HG03457 (cell line): ENCODE measurements around the gene PLIN5.

Experiments used
- ATAC-seq: cut with Tn5 transposase; IDR thresholded peaks from one replicate; pipeline ENCODE4 v1.9.1; 2021; ENCODE audit warnings: moderate number of reproducible peaks; ENCODE audit not compliant: unreplicated experiment

PLIN5 gene

GRCh38 chr19:4534836-4535658, at the start of gene PLIN5:
Gene PLIN5 (minus strand): TSS chr19:4535224. CDS start chr19:4534074, 1,150 bp downstream.
- no peak for ATAC-seq

GRCh38 chr19:4583961-4584669, 49.1 kb upstream of the PLIN5 start:
- no peak for ATAC-seq

- ATAC-seq: no peak
These were observed 48.2 kb upstream of the PLIN5 start for GRCh38 chr19:4582980-4583842.

- no peak for ATAC-seq
These were observed 46.9 kb upstream of the PLIN5 start for GRCh38 chr19:4581666-4582553.

GRCh38 chr19:4580961-4581665, 46.1 kb upstream of the PLIN5 start:
- ATAC-seq: no peak

- ATAC-seq: no peak
These were observed 45.2 kb upstream of the PLIN5 start for GRCh38 chr19:4580021-4580901.

- no peak for ATAC-seq
These were observed 44.4 kb upstream of the PLIN5 start for GRCh38 chr19:4579389-4579788.

- ATAC-seq: no peak
These were observed 43.7 kb upstream of the PLIN5 start for GRCh38 chr19:4578552-4579248.

GRCh38 chr19:4577020-4577782, 42.2 kb upstream of the PLIN5 start:
- ATAC-seq: no peak

GRCh38 chr19:4576016-4576933, 41.3 kb upstream of the PLIN5 start:
- no peak for ATAC-seq

- no peak for ATAC-seq
These were observed 40.4 kb upstream of the PLIN5 start for GRCh38 chr19:4575267-4576015.

GRCh38 chr19:4573682-4574081, 38.7 kb upstream of the PLIN5 start:
- ATAC-seq: no peak

GRCh38 chr19:4571305-4571917, 36.4 kb upstream of the PLIN5 start:
- ATAC-seq: no peak

GRCh38 chr19:4570916-4571304, 35.9 kb upstream of the PLIN5 start:
- ATAC-seq: no peak

- ATAC-seq: no peak
These were observed 35.4 kb upstream of the PLIN5 start for GRCh38 chr19:4570402-4570801.
